Tibial nerve (tissue), 4 donors: ENCODE measurements around the gene RAB40B. TPM values are rescaled to one million over a fixed set of nuclear protein-coding genes. Genes with fewer than 3 reads are reported as not detected.

Experiments
- DNase-seq, 2 donors: peaks; one replicate each; pipeline ENCODE4 v3.0.0-alpha.2; 2019; ENCODE audit warnings: low spot score in 2 of 2
- H3K27ac ChIP-seq, 4 donors: fragments of 200-600 bp; sonication (generic) in 3 of 4; one replicate each; pipeline ENCODE4 v1.5.1; 2017 to 2019; ENCODE audit warnings: mild to moderate bottlenecking in 1 of 4
- H3K27me3 ChIP-seq, 2 donors: fragments of 200-600 bp; sonication (generic) in 1 of 2; one replicate each; pipeline versions ENCODE4 v1.5.1 to v1.6.0; 2017 to 2019
- H3K36me3 ChIP-seq, 3 donors: fragments of 200-600 bp; sonication (generic); one replicate each; pipeline ENCODE4 v1.5.1; 2018 to 2019
- H3K4me1 ChIP-seq, 4 donors: fragments of 200-600 bp; sonication (generic) in 3 of 4; one replicate each; pipeline ENCODE4 v1.5.1; 2017 to 2019
- H3K4me3 ChIP-seq, 4 donors: fragments of 200-600 bp; sonication (generic) in 3 of 4; one replicate each; pipeline ENCODE4 v1.5.1; 2017 to 2019; ENCODE audit warnings: mild to moderate bottlenecking in 1 of 4, moderate library complexity in 1 of 4
- H3K9me3 ChIP-seq, 4 donors: fragments of 200-600 bp; sonication (generic) in 3 of 4; one replicate each; pipeline ENCODE4 v1.5.1; 2017 to 2019
- EP300 ChIP-seq, 2 donors: sonication (generic); formaldehyde crosslinking; IDR thresholded peaks; one replicate each; pipeline ENCODE4 v1.6.1; 2017; ENCODE audit warnings: antibody characterized with exemption in 2 of 2, mild to moderate bottlenecking in 1 of 2
- POLR2A ChIP-seq, 2 donors: fragments of 450-650 bp; IDR thresholded peaks; one replicate each; pipeline ENCODE4 v1.6.1; 2017; ENCODE audit warnings: antibody characterized with exemption in 2 of 2, mild to moderate bottlenecking in 2 of 2, moderate library complexity in 2 of 2
- WGBS, 2 donors: methylation state at CpG; one replicate each; pipeline ENCODE4 v1.1.5; 2018; 5-methylcytosine and 5-hydroxymethylcytosine counted together
- total RNA-seq, 4 donors: library from RNA; depleted of rRNA; stranded (reverse); fragments of >200 nt; gene quantifications; one replicate each; pipeline ENCODE4 v1.1.0, GENCODE V29; 2016
- TF ChIP-seq, protein P1 (sequence below), 5 experiments: fragments of 200-600 bp in 3 of 5; fragments of 450-650 bp in 2 of 5; sonication (generic) in 3 of 5; IDR thresholded peaks; one replicate each; pipeline ENCODE4 v1.5.1; 2016 to 2019; ENCODE audit warnings: antibody characterized with exemption in 5 of 5, mild to moderate bottlenecking in 3 of 5, moderate library complexity in 2 of 5

Gene RAB40B
- total RNA-seq, 4 donors from 2014 or later = 27.3 to 39.0 (median 36.7) TPM

DNA sequence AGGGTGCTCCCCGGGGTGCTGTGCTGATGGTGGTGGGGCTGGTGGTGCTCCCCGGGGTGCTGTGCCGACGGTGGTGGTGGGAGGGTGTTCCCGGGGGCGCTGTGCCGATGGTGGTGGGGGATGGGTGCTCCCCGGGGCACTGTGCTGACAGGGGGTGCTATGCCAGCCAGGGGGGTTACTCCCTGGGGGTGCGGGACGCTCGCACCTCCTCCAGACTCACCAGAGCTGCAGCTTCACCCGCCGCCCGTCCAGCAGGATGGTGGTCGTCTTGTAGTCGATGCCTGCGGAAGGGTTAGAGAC lies 34.3 kb downstream of the RAB40B start:
- peaks cover 0 to 63% (median 0%) of the 10 kb centered on the region in 3 donors for H3K36me3 ChIP-seq
- H3K4me1 ChIP-seq = peaks cover 0 to 13% (median 8%) of the 10 kb centered on the region in 4 donors
- H3K27me3 ChIP-seq = no peaks in the 10 kb centered on the region
- TF ChIP-seq EP300 (IDR thresholded peaks at IDR 0.05) = no peak
- TF ChIP-seq, protein P1, sequence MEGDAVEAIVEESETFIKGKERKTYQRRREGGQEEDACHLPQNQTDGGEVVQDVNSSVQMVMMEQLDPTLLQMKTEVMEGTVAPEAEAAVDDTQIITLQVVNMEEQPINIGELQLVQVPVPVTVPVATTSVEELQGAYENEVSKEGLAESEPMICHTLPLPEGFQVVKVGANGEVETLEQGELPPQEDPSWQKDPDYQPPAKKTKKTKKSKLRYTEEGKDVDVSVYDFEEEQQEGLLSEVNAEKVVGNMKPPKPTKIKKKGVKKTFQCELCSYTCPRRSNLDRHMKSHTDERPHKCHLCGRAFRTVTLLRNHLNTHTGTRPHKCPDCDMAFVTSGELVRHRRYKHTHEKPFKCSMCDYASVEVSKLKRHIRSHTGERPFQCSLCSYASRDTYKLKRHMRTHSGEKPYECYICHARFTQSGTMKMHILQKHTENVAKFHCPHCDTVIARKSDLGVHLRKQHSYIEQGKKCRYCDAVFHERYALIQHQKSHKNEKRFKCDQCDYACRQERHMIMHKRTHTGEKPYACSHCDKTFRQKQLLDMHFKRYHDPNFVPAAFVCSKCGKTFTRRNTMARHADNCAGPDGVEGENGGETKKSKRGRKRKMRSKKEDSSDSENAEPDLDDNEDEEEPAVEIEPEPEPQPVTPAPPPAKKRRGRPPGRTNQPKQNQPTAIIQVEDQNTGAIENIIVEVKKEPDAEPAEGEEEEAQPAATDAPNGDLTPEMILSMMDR (IDR thresholded peaks at IDR 0.05) = no peak
- no peak for TF ChIP-seq POLR2A (IDR thresholded peaks at IDR 0.05)
- WGBS, 2 donors = 75 to 86% methylated on average over 8 to 14 of the region's 17 CpGs
- H3K4me3 ChIP-seq = no peak overlapping the region
- no peak for DNase-seq
- H3K9me3 ChIP-seq = no peaks in the 10 kb centered on the region
- H3K27ac ChIP-seq = peak overlapping the region in 2 of 4 donors; percentile 33 to 62

GRCh38 chr17:82663381-82664275 lies 34.9 kb downstream of the RAB40B start:
- H3K36me3 ChIP-seq = peaks cover 0 to 69% (median 0%) of the 10 kb centered on the region in 3 donors
- no peak for TF ChIP-seq EP300 (IDR thresholded peaks at IDR 0.05)
- no peak for TF ChIP-seq POLR2A (IDR thresholded peaks at IDR 0.05)
- TF ChIP-seq, protein P1 (IDR thresholded peaks at IDR 0.05) = no peak
- H3K4me3 ChIP-seq = no peak overlapping the region
- no peaks in the 10 kb centered on the region for H3K9me3 ChIP-seq
- peaks cover 0 to 9% (median 5%) of the 10 kb centered on the region in 4 donors for H3K4me1 ChIP-seq
- no peaks in the 10 kb centered on the region for H3K27me3 ChIP-seq
- no peak for DNase-seq
- peak overlapping the region in 1 of 4 donors; percentile 62 for H3K27ac ChIP-seq
- WGBS, 2 donors = 84 to 90% methylated on average over 16 to 25 of the region's 39 CpGs

GRCh38 chr17:82662711-82663261 lies 35.7 kb downstream of the RAB40B start:
- H3K27me3 ChIP-seq = no peaks in the 10 kb centered on the region
- DNase-seq = no peak
- peaks cover 0 to 3% (median under 1%) of the 10 kb centered on the region in 4 donors for H3K4me1 ChIP-seq
- H3K27ac ChIP-seq = peak overlapping the region in 1 of 4 donors; percentile 13
- peaks cover 0 to 74% (median 0%) of the 10 kb centered on the region in 3 donors for H3K36me3 ChIP-seq
- WGBS, 2 donors = 82 to 83% methylated on average over 20 of the region's 20 CpGs
- no peak overlapping the region for H3K4me3 ChIP-seq
- no peaks in the 10 kb centered on the region for H3K9me3 ChIP-seq
- TF ChIP-seq EP300 (IDR thresholded peaks at IDR 0.05) = no peak
- no peak for TF ChIP-seq POLR2A (IDR thresholded peaks at IDR 0.05)
- TF ChIP-seq, protein P1 (IDR thresholded peaks at IDR 0.05) = no peak

- peaks cover 0 to 74% (median 0%) of the 10 kb centered on the region in 3 donors for H3K36me3 ChIP-seq
- H3K9me3 ChIP-seq = no peaks in the 10 kb centered on the region
- H3K27ac ChIP-seq = peak overlapping the region in 1 of 4 donors; percentile 13
- H3K27me3 ChIP-seq = no peaks in the 10 kb centered on the region
- WGBS, 2 donors = 83 to 85% methylated on average over 31 of the region's 31 CpGs
- TF ChIP-seq POLR2A (IDR thresholded peaks at IDR 0.05) (no peak), EP300 (IDR thresholded peaks at IDR 0.05) (no peak)
- TF ChIP-seq, protein P1 (IDR thresholded peaks at IDR 0.05) = no peak
- H3K4me3 ChIP-seq = no peak overlapping the region
- DNase-seq = no peak
- H3K4me1 ChIP-seq = peaks cover 0 to 3% (median 0%) of the 10 kb centered on the region in 4 donors
These were observed 36.5 kb downstream of the RAB40B start for GRCh38 chr17:82661717-82662683.
